Right cardiac atrium (tissue), 5 donors: Measurements from ENCODE around the gene HCFC2. TPM values are rescaled to one million over a fixed set of nuclear protein-coding genes. Genes with fewer than 3 reads are reported as not detected.

Source experiments
- ATAC-seq, 2 donors: fragments of 200-7000 bp; cut with Tn5 transposase; one replicate each; pipeline versions ENCODE4 v1.8.0 to v1.9.1; 2020; ENCODE audit warnings: moderate library complexity in 2 of 2, mild to moderate bottlenecking in 1 of 2
- DNase-seq, 3 donors: peaks; one replicate each; pipeline ENCODE4 v3.0.0-alpha.2; 2020
- H3K27ac ChIP-seq: one replicate; pipeline ENCODE4 v1.5.1; 2013; ENCODE audit warnings: mild to moderate bottlenecking, low read length, control low read depth, moderate library complexity
- H3K27me3 ChIP-seq: one replicate; pipeline ENCODE4 v1.6.1; 2013; ENCODE audit not compliant: control insufficient read depth, insufficient read depth
- H3K4me1 ChIP-seq: one replicate; pipeline ENCODE4 v1.6.1; 2013; ENCODE audit warnings: low read length; ENCODE audit not compliant: control insufficient read depth, insufficient read depth
- H3K4me3 ChIP-seq: one replicate; pipeline ENCODE4 v1.5.1; 2013; ENCODE audit warnings: low read length, control low read depth
- H3K9me3 ChIP-seq: one replicate; pipeline ENCODE4 v1.6.1; 2013; ENCODE audit warnings: low read length; ENCODE audit not compliant: control insufficient read depth
- WGBS: extraction: QIAGEN DNeasy Blood & Tissue Kit; methylation state at CpG from one replicate; pipeline ENCODE4 v1.1.7; 2013; 5-methylcytosine and 5-hydroxymethylcytosine counted together
- intact Hi-C, 4 donors: fragments of 100-400 bp; cut with DNase I; formaldehyde crosslinking; loops; one replicate each; pipeline versions ENCODE4 v1.11.0 to v1.14.0; 2022 to 2023
- polyA plus RNA-seq: library from polyadenylated mRNA; stranded (reverse); fragments of 200-250 nt; gene quantifications from one replicate; pipeline ENCODE4 v1.2.3, GENCODE V29; 2013
- total RNA-seq, 4 donors: library from RNA; stranded (reverse); fragmentation: NEBNext Ultra II Directional; extraction: Animal tissue kit (Norgen Biotek cat#: 25700); gene quantifications; one replicate each; pipeline ENCODE4 v1.2.1, GENCODE V29; 2021
- donor health status: healthy with polysubstance abuse.
- donor health status: DM: no; HTN: yes; CAD: no.
- donor health status: DM: no; HTN: no; CAD: no.
- donor health status: DM: no; HTN: yes; CAD: no; lungs with severe emphysema.
- donor health status: DM: yes; HTN: yes; CAD: no.

The HCFC2 gene
- total and polyA plus RNA-seq, 5 donors, result 4.1 to 11.0 (median 10.4) TPM

GRCh38 chr12:104137001-104137901 lies 72.9 kb downstream of the HCFC2 start:
- under 1% methylated on average over 77 of the region's 78 CpGs for WGBS
- no peaks in the 10 kb centered on the region for H3K27me3 ChIP-seq
- DNase-seq (peak; percentile 36 to 79 (median 78)), ATAC-seq (peak; percentile 9 to 12)
- H3K4me1 ChIP-seq, result peaks cover 9% of the 10 kb centered on the region
- intact Hi-C loops, result no loop called here
- no peaks in the 10 kb centered on the region for H3K9me3 ChIP-seq
- peak overlapping the region; percentile 99 for H3K27ac ChIP-seq
- H3K4me3 ChIP-seq, result peak overlapping the region; percentile 98

DNA sequence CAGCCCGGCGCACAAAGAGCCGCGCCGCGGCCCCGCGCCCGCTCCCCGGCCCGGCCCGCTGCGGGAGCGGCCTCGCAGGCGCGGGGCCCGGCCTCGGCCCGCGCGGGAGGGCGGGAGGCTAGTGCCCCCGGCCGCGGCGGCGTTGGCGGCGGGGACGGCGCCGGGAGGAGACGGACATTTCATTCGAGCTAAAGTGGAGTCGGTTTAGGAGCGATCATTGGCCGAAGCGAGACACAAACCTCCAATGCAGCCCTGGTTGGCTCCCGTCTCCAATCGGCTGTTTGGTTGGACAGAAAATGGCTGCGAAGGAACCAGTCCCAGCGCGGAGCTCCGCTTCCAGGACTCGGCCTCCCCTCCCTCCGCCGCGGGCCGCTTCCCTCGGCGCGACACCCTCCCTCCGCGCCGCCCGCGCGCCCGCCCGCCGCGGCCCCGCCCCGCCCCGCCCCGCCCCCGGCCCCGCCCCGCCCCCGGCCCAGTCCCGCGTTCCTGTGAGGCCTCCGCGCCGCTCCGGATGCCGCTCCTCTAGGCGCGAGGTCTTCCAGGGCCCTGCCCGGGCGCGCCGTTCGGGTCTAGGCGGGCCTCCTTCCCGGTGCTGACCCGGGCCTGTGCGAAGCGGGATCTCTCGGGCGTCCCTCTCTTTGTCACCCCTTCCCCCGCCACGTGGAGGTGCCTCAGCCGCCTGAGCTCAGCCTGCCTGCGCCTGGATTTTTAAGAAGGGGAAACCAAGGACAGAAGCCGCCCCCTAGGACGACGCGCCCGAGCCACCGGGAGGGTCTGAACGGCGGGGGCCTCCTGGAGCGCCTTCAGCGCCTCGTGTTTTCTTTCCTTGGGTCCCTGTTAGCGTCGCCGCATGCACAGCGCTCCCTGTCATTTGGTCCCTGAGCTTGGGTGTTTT lies 73.8 kb downstream of the HCFC2 start, which contains the start of gene NFYB:
Gene NFYB, minus strand, starts transcription at position 309 of the 895 bp plus-strand sequence. CDS start 2,757 bp downstream, outside the sequence.
- DNase-seq, result peak; percentile 94 to 97 (median 97)
- Histone ChIP-seq H3K9me3 (no peaks in the 10 kb centered on the region), H3K27me3 (no peaks in the 10 kb centered on the region), H3K4me3 (peak within 1 kb of the TSS; percentile 98), H3K27ac (peak within 1 kb of the TSS; percentile 99), H3K4me1 (peaks cover 5% of the 10 kb centered on the region)
- peak; percentile 93 to 94 for ATAC-seq
- WGBS, result 3% methylated on average over 105 of the region's 111 CpGs
- intact Hi-C loops, result no loop called here

DNA sequence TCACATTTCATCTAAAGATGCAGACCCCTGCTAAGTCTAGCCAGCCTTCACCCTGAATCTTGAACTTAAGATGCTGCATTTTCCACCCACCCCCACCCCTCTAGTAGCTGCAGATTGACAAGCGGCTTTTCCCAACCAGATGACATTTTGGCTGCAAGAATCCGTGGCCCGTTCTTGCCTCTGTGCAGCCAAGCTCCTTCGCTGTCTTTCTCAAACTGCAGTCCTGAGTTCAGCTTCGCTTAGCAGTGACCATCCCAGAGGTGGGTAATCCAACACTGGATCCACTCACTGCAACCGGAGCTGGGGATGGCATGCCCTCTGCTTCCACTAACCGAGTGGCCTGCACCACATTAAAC lies 74.4 kb downstream of the HCFC2 start:
- Histone ChIP-seq H3K9me3 (no peaks in the 10 kb centered on the region), H3K27ac (peak overlapping the region; percentile 96), H3K27me3 (no peaks in the 10 kb centered on the region), H3K4me1 (peaks cover 5% of the 10 kb centered on the region), H3K4me3 (peak overlapping the region; percentile 56)
- intact Hi-C loops, result no loop called here
- WGBS, result 56% methylated on average over 7 of the region's 7 CpGs
- peak; percentile 17 to 28 for ATAC-seq
- DNase-seq, result peak in 2 of 3 donors; percentile 22 to 62

GRCh38 chr12:104142543-104142942 lies 78.2 kb downstream of the HCFC2 start:
- no peaks in the 10 kb centered on the region for H3K4me1 ChIP-seq
- no peak for ATAC-seq
- WGBS, result 86% methylated on average over 2 of the region's 2 CpGs
- H3K27me3 ChIP-seq, result no peaks in the 10 kb centered on the region
- H3K4me3 ChIP-seq, result no peak overlapping the region
- no peaks in the 10 kb centered on the region for H3K9me3 ChIP-seq
- intact Hi-C loops, result no loop called here
- no peak for DNase-seq
- H3K27ac ChIP-seq, result no peak overlapping the region

GRCh38 chr12:104143002-104143401 lies 78.7 kb downstream of the HCFC2 start:
- no peak for ATAC-seq

GRCh38 chr12:104143918-104144317 lies 79.6 kb downstream of the HCFC2 start:
- DNase-seq, result no peak
- 91% methylated on average over 1 of the region's 1 CpG for WGBS
- intact Hi-C loops, result no loop called here
- Histone ChIP-seq H3K4me1 (no peaks in the 10 kb centered on the region), H3K27me3 (no peaks in the 10 kb centered on the region), H3K9me3 (no peaks in the 10 kb centered on the region), H3K4me3 (no peak overlapping the region), H3K27ac (no peak overlapping the region)
- ATAC-seq, result no peak

More at GRCh38 chr12:104143002-104143401, 78.7 kb downstream of the HCFC2 start:
- no peak for DNase-seq
- no peaks in the 10 kb centered on the region for H3K27me3 ChIP-seq
- H3K4me1 ChIP-seq, result no peaks in the 10 kb centered on the region
- H3K27ac ChIP-seq, result no peak overlapping the region
- H3K9me3 ChIP-seq, result no peaks in the 10 kb centered on the region
- intact Hi-C loops, result no loop called here
- no peak overlapping the region for H3K4me3 ChIP-seq

GRCh38 chr12:104147346-104147745 lies 83.0 kb downstream of the HCFC2 start:
- DNase-seq, result peak in 1 of 3 donors; percentile 49
- H3K4me3 ChIP-seq, result no peak overlapping the region
- no peak overlapping the region for H3K27ac ChIP-seq
- no peaks in the 10 kb centered on the region for H3K4me1 ChIP-seq
- intact Hi-C loops, result no loop called here
- 71% methylated on average over 11 of the region's 11 CpGs for WGBS
- ATAC-seq, result peak; percentile 45 to 56
- H3K27me3 ChIP-seq, result no peaks in the 10 kb centered on the region
- no peaks in the 10 kb centered on the region for H3K9me3 ChIP-seq

- Histone ChIP-seq H3K27ac (no peak overlapping the region), H3K4me3 (no peak overlapping the region), H3K27me3 (no peaks in the 10 kb centered on the region), H3K9me3 (no peaks in the 10 kb centered on the region), H3K4me1 (no peaks in the 10 kb centered on the region)
- DNase-seq (no peak), ATAC-seq (no peak)
- intact Hi-C loops, result no loop called here
- 88% methylated on average over 8 of the region's 8 CpGs for WGBS
Measured at GRCh38 chr12:104150416-104150815, 86.1 kb downstream of the HCFC2 start.

GRCh38 chr12:104152685-104153241 lies 88.4 kb downstream of the HCFC2 start:
- H3K27ac ChIP-seq, result no peak overlapping the region
- no peaks in the 10 kb centered on the region for H3K9me3 ChIP-seq
- intact Hi-C loops, result no loop called here
- H3K4me3 ChIP-seq, result no peak overlapping the region
- no peak for DNase-seq
- ATAC-seq, result no peak
- H3K27me3 ChIP-seq, result no peaks in the 10 kb centered on the region
- H3K4me1 ChIP-seq, result no peaks in the 10 kb centered on the region

- H3K27ac ChIP-seq, result no peak overlapping the region
- no peaks in the 10 kb centered on the region for H3K27me3 ChIP-seq
- DNase-seq (no peak), ATAC-seq (peak in 1 of 2 donors; percentile 31)
- no peaks in the 10 kb centered on the region for H3K9me3 ChIP-seq
- H3K4me1 ChIP-seq, result no peaks in the 10 kb centered on the region
- WGBS, result 63% methylated on average over 4 of the region's 4 CpGs
- no peak overlapping the region for H3K4me3 ChIP-seq
- intact Hi-C loops, result no loop called here
Measured at GRCh38 chr12:104154286-104154685, 90.0 kb downstream of the HCFC2 start.

GRCh38 chr12:104154806-104155205 lies 90.5 kb downstream of the HCFC2 start:
- Histone ChIP-seq H3K9me3 (no peaks in the 10 kb centered on the region), H3K4me1 (no peaks in the 10 kb centered on the region), H3K27me3 (no peaks in the 10 kb centered on the region), H3K4me3 (no peak overlapping the region), H3K27ac (no peak overlapping the region)
- DNase-seq (no peak), ATAC-seq (no peak)
- 79% methylated on average over 2 of the region's 2 CpGs for WGBS
- intact Hi-C loops, result no loop called here
